ENCODE measurements around the gene RPS26.

DNA sequence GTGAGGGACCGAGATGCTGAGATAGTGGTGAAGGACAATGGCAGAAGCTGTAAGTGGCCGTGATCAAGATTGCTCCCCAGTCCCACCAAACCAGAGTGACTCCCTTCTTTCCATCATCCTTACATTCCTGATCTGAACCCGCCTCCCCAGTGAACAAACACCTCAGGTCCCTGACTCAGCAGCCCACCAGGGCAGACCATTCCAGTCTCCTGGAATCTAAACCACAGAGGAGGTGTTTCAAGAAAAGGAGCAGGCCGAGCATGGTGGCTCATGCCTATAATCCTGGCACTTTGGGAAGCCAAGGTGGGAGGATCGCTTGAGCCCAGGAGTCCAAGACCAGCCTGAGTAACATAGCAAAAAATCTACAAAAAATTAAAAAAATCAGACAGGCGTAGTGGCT lies 44.9 kb downstream of the RPS26 start:
- TF ChIP-seq, protein P1, sequence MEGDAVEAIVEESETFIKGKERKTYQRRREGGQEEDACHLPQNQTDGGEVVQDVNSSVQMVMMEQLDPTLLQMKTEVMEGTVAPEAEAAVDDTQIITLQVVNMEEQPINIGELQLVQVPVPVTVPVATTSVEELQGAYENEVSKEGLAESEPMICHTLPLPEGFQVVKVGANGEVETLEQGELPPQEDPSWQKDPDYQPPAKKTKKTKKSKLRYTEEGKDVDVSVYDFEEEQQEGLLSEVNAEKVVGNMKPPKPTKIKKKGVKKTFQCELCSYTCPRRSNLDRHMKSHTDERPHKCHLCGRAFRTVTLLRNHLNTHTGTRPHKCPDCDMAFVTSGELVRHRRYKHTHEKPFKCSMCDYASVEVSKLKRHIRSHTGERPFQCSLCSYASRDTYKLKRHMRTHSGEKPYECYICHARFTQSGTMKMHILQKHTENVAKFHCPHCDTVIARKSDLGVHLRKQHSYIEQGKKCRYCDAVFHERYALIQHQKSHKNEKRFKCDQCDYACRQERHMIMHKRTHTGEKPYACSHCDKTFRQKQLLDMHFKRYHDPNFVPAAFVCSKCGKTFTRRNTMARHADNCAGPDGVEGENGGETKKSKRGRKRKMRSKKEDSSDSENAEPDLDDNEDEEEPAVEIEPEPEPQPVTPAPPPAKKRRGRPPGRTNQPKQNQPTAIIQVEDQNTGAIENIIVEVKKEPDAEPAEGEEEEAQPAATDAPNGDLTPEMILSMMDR (IDR thresholded peaks at IDR 0.05) = no peak
- no peak for TF ChIP-seq POLR2A (IDR thresholded peaks at IDR 0.05)

All from Peyer's patch (tissue), 4 donors.